Measurements from ENCODE around the gene LGALS8.

- TF ChIP-seq EZH2phosphoT487 (IDR thresholded peaks at IDR 0.05; ENCODE audit: borderline replicate concordance) (no peak), CTCF (conservative IDR thresholded peaks at IDR 0.05; ENCODE audit: low read length) (no peak)
These were observed 22.7 kb upstream of the LGALS8 start for GRCh38 chr1:236501093-236501492.

Measured in Loucy (cell line).